Measurements from ENCODE around the gene LAMC2. TPM values are rescaled to one million over a fixed set of nuclear protein-coding genes. Genes with fewer than 3 reads are reported as not detected.
"Not testable (repeated sequence)": the region's sequence is repeated elsewhere in the genome, so short reads cannot be mapped to it uniquely, and the experiment has no call there.

Gene LAMC2
- total and polyA plus RNA-seq, 4 donors, result 0.90 to 1.2 (median 0.96) TPM

- peaks cover 0 to 4% of the 10 kb centered on the region in 2 donors for H3K4me1 ChIP-seq (ENCODE audit: control insufficient read depth in 1 of 2, insufficient read depth in 2 of 2, low read length in 2 of 2)
- H3K36me3 ChIP-seq (ENCODE audit: control insufficient read depth in 1 of 2, insufficient read depth in 2 of 2, low read length in 1 of 2), result peaks cover 0 to 2% of the 10 kb centered on the region in 2 donors
- intact Hi-C loops (cut with DNase I), result loop anchor here in 1 of 2 donors (10.0 kb wide), 1 partner anchor 183 kb away; no protein-coding TSS in a partner anchor
- no peaks in the 10 kb centered on the region for H3K27me3 ChIP-seq (ENCODE audit: control insufficient read depth in 1 of 2, insufficient read depth in 2 of 2, low read length in 1 of 2)
- peak overlapping the region in 1 of 2 donors; percentile 9 for H3K27ac ChIP-seq (ENCODE audit: low read depth in 1 of 2, low read length in 2 of 2)
- no peaks in the 10 kb centered on the region for H3K9me3 ChIP-seq (ENCODE audit: control insufficient read depth, low read length)
- DNase-seq (no peak), ATAC-seq (ENCODE audit: low FRiP score) (no peak)
- WGBS, 2 donors, result 92 to 95% methylated on average over 2 of the region's 2 CpGs
- H3K4me3 ChIP-seq (ENCODE audit: low read length in 2 of 2), result no peak overlapping the region
Measured at GRCh38 chr1:183147735-183148134, 38.3 kb upstream of the LAMC2 start.

- H3K27me3 ChIP-seq (ENCODE audit: control insufficient read depth in 1 of 2, insufficient read depth in 2 of 2, low read length in 1 of 2), result no peaks in the 10 kb centered on the region
- H3K4me1 ChIP-seq (ENCODE audit: control insufficient read depth in 1 of 2, insufficient read depth in 2 of 2, low read length in 2 of 2), result peaks cover 0 to 4% of the 10 kb centered on the region in 2 donors
- intact Hi-C loops (cut with DNase I), result loop anchor here in 1 of 2 donors (10.0 kb wide), 1 partner anchor 184 kb away; no protein-coding TSS in a partner anchor
- H3K9me3 ChIP-seq (ENCODE audit: control insufficient read depth, low read length), result no peaks in the 10 kb centered on the region
- no peak overlapping the region for H3K27ac ChIP-seq (ENCODE audit: low read depth in 1 of 2, low read length in 2 of 2)
- peak; percentile 74 for ATAC-seq (ENCODE audit: low FRiP score)
- H3K4me3 ChIP-seq (ENCODE audit: low read length in 2 of 2), result no peak overlapping the region
- 3 to 7% methylated on average over 5 of the region's 5 CpGs for WGBS, 2 donors
- H3K36me3 ChIP-seq (ENCODE audit: control insufficient read depth in 1 of 2, insufficient read depth in 2 of 2, low read length in 1 of 2), result peaks cover 0 to 2% of the 10 kb centered on the region in 2 donors
- DNase-seq, result no peak
Measured at GRCh38 chr1:183148599-183148998, 37.5 kb upstream of the LAMC2 start.

GRCh38 chr1:183149273-183149672 lies 36.8 kb upstream of the LAMC2 start:
- no peaks in the 10 kb centered on the region for H3K9me3 ChIP-seq (ENCODE audit: control insufficient read depth, low read length)
- no peak for DNase-seq
- H3K4me1 ChIP-seq (ENCODE audit: control insufficient read depth in 1 of 2, insufficient read depth in 2 of 2, low read length in 2 of 2), result peaks cover 0 to 4% of the 10 kb centered on the region in 2 donors
- WGBS, 2 donors, result 16 to 22% methylated on average over 1 of the region's 1 CpG
- no peak overlapping the region for H3K27ac ChIP-seq (ENCODE audit: low read depth in 1 of 2, low read length in 2 of 2)
- intact Hi-C loops (cut with DNase I), result loop anchor here in 1 of 2 donors (10.0 kb wide), 1 partner anchor 184 kb away; no protein-coding TSS in a partner anchor
- peaks cover 0 to 2% of the 10 kb centered on the region in 2 donors for H3K36me3 ChIP-seq (ENCODE audit: control insufficient read depth in 1 of 2, insufficient read depth in 2 of 2, low read length in 1 of 2)
- H3K27me3 ChIP-seq (ENCODE audit: control insufficient read depth in 1 of 2, insufficient read depth in 2 of 2, low read length in 1 of 2), result no peaks in the 10 kb centered on the region
- H3K4me3 ChIP-seq (ENCODE audit: low read length in 2 of 2), result no peak overlapping the region
- ATAC-seq (ENCODE audit: low FRiP score), result no peak

GRCh38 chr1:183150032-183150431 lies 36.0 kb upstream of the LAMC2 start:
- WGBS, 2 donors, result 92 to 100% methylated on average over 1 of the region's 1 CpG
- intact Hi-C loops (cut with DNase I); ATAC-seq (ENCODE audit: low FRiP score); H3K4me3 ChIP-seq (ENCODE audit: low read length in 2 of 2); H3K27me3 ChIP-seq (ENCODE audit: control insufficient read depth in 1 of 2, insufficient read depth in 2 of 2, low read length in 1 of 2); H3K9me3 ChIP-seq (ENCODE audit: control insufficient read depth, low read length); DNase-seq; H3K4me1 ChIP-seq (ENCODE audit: control insufficient read depth in 1 of 2, insufficient read depth in 2 of 2, low read length in 2 of 2); H3K27ac ChIP-seq (ENCODE audit: low read depth in 1 of 2, low read length in 2 of 2); H3K36me3 ChIP-seq (ENCODE audit: control insufficient read depth in 1 of 2, insufficient read depth in 2 of 2, low read length in 1 of 2): not testable (repeated sequence)

GRCh38 chr1:183150445-183150844 lies 35.6 kb upstream of the LAMC2 start:
- ATAC-seq (ENCODE audit: low FRiP score), result no peak
- H3K27me3 ChIP-seq (ENCODE audit: control insufficient read depth in 1 of 2, insufficient read depth in 2 of 2, low read length in 1 of 2), result no peaks in the 10 kb centered on the region
- intact Hi-C loops (cut with DNase I), result no loop called here

GRCh38 chr1:183152180-183152579 lies 33.9 kb upstream of the LAMC2 start:
- H3K36me3 ChIP-seq (ENCODE audit: control insufficient read depth in 1 of 2, insufficient read depth in 2 of 2, low read length in 1 of 2), result no peaks in the 10 kb centered on the region
- no peak overlapping the region for H3K27ac ChIP-seq (ENCODE audit: low read depth in 1 of 2, low read length in 2 of 2)
- H3K4me3 ChIP-seq (ENCODE audit: low read length in 2 of 2), result no peak overlapping the region
- no peaks in the 10 kb centered on the region for H3K27me3 ChIP-seq (ENCODE audit: control insufficient read depth in 1 of 2, insufficient read depth in 2 of 2, low read length in 1 of 2)
- H3K4me1 ChIP-seq (ENCODE audit: control insufficient read depth in 1 of 2, insufficient read depth in 2 of 2, low read length in 2 of 2), result peaks cover 0 to 4% of the 10 kb centered on the region in 2 donors
- no peaks in the 10 kb centered on the region for H3K9me3 ChIP-seq (ENCODE audit: control insufficient read depth, low read length)
- WGBS, 2 donors, result 92 to 95% methylated on average over 7 of the region's 7 CpGs
- DNase-seq (no peak), ATAC-seq (ENCODE audit: low FRiP score) (no peak)
- intact Hi-C loops (cut with DNase I), result no loop called here

More at GRCh38 chr1:183150445-183150844, 35.6 kb upstream of the LAMC2 start:
- H3K36me3 ChIP-seq (ENCODE audit: control insufficient read depth in 1 of 2, insufficient read depth in 2 of 2, low read length in 1 of 2), result no peaks in the 10 kb centered on the region
- no peak for DNase-seq
- H3K27ac ChIP-seq (ENCODE audit: low read depth in 1 of 2, low read length in 2 of 2), result no peak overlapping the region
- no peaks in the 10 kb centered on the region for H3K9me3 ChIP-seq (ENCODE audit: control insufficient read depth, low read length)
- H3K4me1 ChIP-seq (ENCODE audit: control insufficient read depth in 1 of 2, insufficient read depth in 2 of 2, low read length in 2 of 2), result peaks cover 0 to 4% of the 10 kb centered on the region in 2 donors
- no peak overlapping the region for H3K4me3 ChIP-seq (ENCODE audit: low read length in 2 of 2)

- DNase-seq, result no peak
- intact Hi-C loops (cut with DNase I), result no loop called here
- H3K4me3 ChIP-seq (ENCODE audit: low read length in 2 of 2), result no peak overlapping the region
- 90 to 94% methylated on average over 2 of the region's 2 CpGs for WGBS, 2 donors
- no peaks in the 10 kb centered on the region for H3K36me3 ChIP-seq (ENCODE audit: control insufficient read depth in 1 of 2, insufficient read depth in 2 of 2, low read length in 1 of 2)
- H3K4me1 ChIP-seq (ENCODE audit: control insufficient read depth in 1 of 2, insufficient read depth in 2 of 2, low read length in 2 of 2), result no peaks in the 10 kb centered on the region
- no peaks in the 10 kb centered on the region for H3K27me3 ChIP-seq (ENCODE audit: control insufficient read depth in 1 of 2, insufficient read depth in 2 of 2, low read length in 1 of 2)
- H3K27ac ChIP-seq (ENCODE audit: low read depth in 1 of 2, low read length in 2 of 2), result no peak overlapping the region
- no peaks in the 10 kb centered on the region for H3K9me3 ChIP-seq (ENCODE audit: control insufficient read depth, low read length)
- no peak for ATAC-seq (ENCODE audit: low FRiP score)
Measured at GRCh38 chr1:183155939-183156338, 30.1 kb upstream of the LAMC2 start.

GRCh38 chr1:183159960-183160359 lies 26.1 kb upstream of the LAMC2 start:
- DNase-seq (no peak), ATAC-seq (ENCODE audit: low FRiP score) (no peak)
- H3K36me3 ChIP-seq (ENCODE audit: control insufficient read depth in 1 of 2, insufficient read depth in 2 of 2, low read length in 1 of 2), result no peaks in the 10 kb centered on the region
- intact Hi-C loops (cut with DNase I), result no loop called here
- no peaks in the 10 kb centered on the region for H3K4me1 ChIP-seq (ENCODE audit: control insufficient read depth in 1 of 2, insufficient read depth in 2 of 2, low read length in 2 of 2)
- H3K27ac ChIP-seq (ENCODE audit: low read depth in 1 of 2, low read length in 2 of 2), result no peak overlapping the region
- no peak overlapping the region for H3K4me3 ChIP-seq (ENCODE audit: low read length in 2 of 2)
- no peaks in the 10 kb centered on the region for H3K9me3 ChIP-seq (ENCODE audit: control insufficient read depth, low read length)
- 92 to 96% methylated on average over 9 of the region's 9 CpGs for WGBS, 2 donors
- no peaks in the 10 kb centered on the region for H3K27me3 ChIP-seq (ENCODE audit: control insufficient read depth in 1 of 2, insufficient read depth in 2 of 2, low read length in 1 of 2)

GRCh38 chr1:183161391-183161790 lies 24.7 kb upstream of the LAMC2 start:
- H3K9me3 ChIP-seq (ENCODE audit: control insufficient read depth, low read length), result no peaks in the 10 kb centered on the region
- no peaks in the 10 kb centered on the region for H3K4me1 ChIP-seq (ENCODE audit: control insufficient read depth in 1 of 2, insufficient read depth in 2 of 2, low read length in 2 of 2)
- ATAC-seq (ENCODE audit: low FRiP score) (no peak), DNase-seq (no peak)
- intact Hi-C loops (cut with DNase I), result no loop called here
- H3K27ac ChIP-seq (ENCODE audit: low read depth in 1 of 2, low read length in 2 of 2), result no peak overlapping the region
- H3K27me3 ChIP-seq (ENCODE audit: control insufficient read depth in 1 of 2, insufficient read depth in 2 of 2, low read length in 1 of 2), result no peaks in the 10 kb centered on the region
- no peaks in the 10 kb centered on the region for H3K36me3 ChIP-seq (ENCODE audit: control insufficient read depth in 1 of 2, insufficient read depth in 2 of 2, low read length in 1 of 2)
- 81 to 89% methylated on average over 3 of the region's 3 CpGs for WGBS, 2 donors
- no peak overlapping the region for H3K4me3 ChIP-seq (ENCODE audit: low read length in 2 of 2)

Data from aorta (tissue), 5 donors.